Kidney (tissue), 14 donors: ENCODE measurements around the gene MRPL55. TPM values are rescaled to one million over a fixed set of nuclear protein-coding genes. Genes with fewer than 3 reads are reported as not detected.

Experiments used
- DNase-seq, 5 donors: peaks; one replicate each; pipeline ENCODE4 v3.0.0-alpha.2; 2013 to 2020
- FAIRE-seq: peaks from 2 replicates; lab custom pipeline; 2012; peaks lifted over from hg19 to GRCh38; lab: Jason Lieb, UNC
- H3K27ac ChIP-seq, 2 donors: one replicate each; pipeline ENCODE4 v1.7.0; 2013; ENCODE audit warnings: low read depth in 2 of 2, low read length in 2 of 2, inconsistent platforms in 1 of 2
- H3K27me3 ChIP-seq: one replicate; pipeline ENCODE4 v1.7.1; 2013; ENCODE audit warnings: low read length, inconsistent platforms; ENCODE audit not compliant: control insufficient read depth, insufficient read depth
- H3K36me3 ChIP-seq, 3 donors: one replicate each; pipeline versions ENCODE4 v1.7.0 to v1.7.1; 2013; ENCODE audit warnings: low read length in 3 of 3, control low read depth in 1 of 3, inconsistent platforms in 1 of 3; ENCODE audit not compliant: insufficient read depth in 3 of 3, control insufficient read depth in 2 of 3
- H3K4me1 ChIP-seq, 3 donors: one replicate each; pipeline versions ENCODE4 v1.7.0 to v1.7.1; 2013; ENCODE audit warnings: low read length in 3 of 3, inconsistent platforms in 1 of 3, low read depth in 1 of 3; ENCODE audit not compliant: control insufficient read depth in 2 of 3, insufficient read depth in 2 of 3
- H3K4me3 ChIP-seq, 3 donors: one replicate each; pipeline versions ENCODE4 v1.7.0 to v1.8.1; 2013; ENCODE audit warnings: low read length in 3 of 3, control low read depth in 1 of 3, inconsistent platforms in 1 of 3
- H3K9ac ChIP-seq, 3 donors: one replicate each; pipeline versions ENCODE4 v1.7.0 to v1.7.1; 2013; ENCODE audit warnings: low read length in 3 of 3, control low read depth in 1 of 3, inconsistent platforms in 1 of 3
- H3K9me3 ChIP-seq, 3 donors: one replicate each; pipeline versions ENCODE4 v1.7.0 to v1.7.1; 2013; ENCODE audit warnings: low read length in 3 of 3, control low read depth in 1 of 3, inconsistent platforms in 1 of 3; ENCODE audit not compliant: control insufficient read depth in 2 of 3, insufficient read depth in 1 of 3
- intact Hi-C: fragments of 100-400 bp; cut with DNase I; formaldehyde crosslinking; loops from one replicate; pipeline ENCODE4 v1.11.1; 2022
- polyA plus RNA-seq: library from polyadenylated mRNA; stranded (reverse); fragments of 350-450 nt; fragmentation: Illumina TruSeq; extraction: RNeasy Lipid Tissue Mini Kit (QIAGEN cat#74804); gene quantifications from one replicate; pipeline ENCODE4 v1.2.3, GENCODE V29; 2014; ENCODE audit warnings: low read depth, low replicate concordance; ENCODE audit not compliant: insufficient read depth
- total RNA-seq: library from RNA; stranded (reverse); fragmentation: NEBNext Ultra II Directional; extraction: Animal tissue kit (Norgen Biotek cat#: 25700); gene quantifications from one replicate; pipeline ENCODE4 v1.2.1, GENCODE V29; 2021
- TF ChIP-seq, protein P1 (sequence below): IDR thresholded peaks from 3 replicates; pipeline ENCODE4 v1.5.1; 2012; ENCODE audit warnings: mild to moderate bottlenecking, moderate library complexity, borderline replicate concordance; ENCODE audit not compliant: insufficient read depth; ENCODE audit errors: extremely low read depth
- donor health status: control.
- donor health status: control.
- donor health status: control.
- donor health status: control.
- donor health status: control.
- donor health status: DM: yes; HTN: yes; CAD: no.
- donor health status: Normal renal cell carcinoma (clear cell type).

The MRPL55 gene
- total and polyA plus RNA-seq, 2 donors from 2014 or later, result 37.8 to 141 TPM

DNA sequence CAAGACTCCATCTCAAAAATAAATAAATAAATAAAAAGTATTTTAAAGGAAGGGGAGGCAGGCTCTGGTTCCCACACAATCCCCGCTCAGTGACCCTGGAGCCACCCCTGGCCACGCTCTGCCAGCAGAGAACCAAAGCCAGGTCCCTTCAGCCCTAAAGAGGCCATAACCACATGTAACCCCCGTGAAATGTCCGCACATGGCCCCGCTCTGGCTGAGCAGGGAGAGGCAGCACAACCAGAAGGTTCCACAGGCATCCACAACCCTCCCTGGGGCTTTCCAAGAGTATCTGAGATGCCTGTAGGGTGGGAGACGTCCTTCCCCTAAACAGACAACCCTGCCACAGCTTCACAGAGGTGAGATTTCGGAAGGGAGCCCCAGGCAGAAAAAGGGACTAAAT lies 28.0 kb downstream of the MRPL55 start:
- H3K9me3 ChIP-seq, result no peaks in the 10 kb centered on the region
- H3K9ac ChIP-seq, result peak overlapping the region in 2 of 3 donors; percentile 54 to 82
- intact Hi-C loops, result no loop called here
- H3K4me3 ChIP-seq, result peak overlapping the region in 2 of 3 donors; percentile 84 to 97
- no peaks in the 10 kb centered on the region for H3K36me3 ChIP-seq
- DNase-seq (peak in 2 of 5 donors; percentile 60 to 63), FAIRE-seq (no peak)
- H3K4me1 ChIP-seq, result peaks cover 4 to 32% (median 15%) of the 10 kb centered on the region in 3 donors
- no peak overlapping the region for H3K27ac ChIP-seq
- H3K27me3 ChIP-seq, result no peaks in the 10 kb centered on the region
- TF ChIP-seq, protein P1, sequence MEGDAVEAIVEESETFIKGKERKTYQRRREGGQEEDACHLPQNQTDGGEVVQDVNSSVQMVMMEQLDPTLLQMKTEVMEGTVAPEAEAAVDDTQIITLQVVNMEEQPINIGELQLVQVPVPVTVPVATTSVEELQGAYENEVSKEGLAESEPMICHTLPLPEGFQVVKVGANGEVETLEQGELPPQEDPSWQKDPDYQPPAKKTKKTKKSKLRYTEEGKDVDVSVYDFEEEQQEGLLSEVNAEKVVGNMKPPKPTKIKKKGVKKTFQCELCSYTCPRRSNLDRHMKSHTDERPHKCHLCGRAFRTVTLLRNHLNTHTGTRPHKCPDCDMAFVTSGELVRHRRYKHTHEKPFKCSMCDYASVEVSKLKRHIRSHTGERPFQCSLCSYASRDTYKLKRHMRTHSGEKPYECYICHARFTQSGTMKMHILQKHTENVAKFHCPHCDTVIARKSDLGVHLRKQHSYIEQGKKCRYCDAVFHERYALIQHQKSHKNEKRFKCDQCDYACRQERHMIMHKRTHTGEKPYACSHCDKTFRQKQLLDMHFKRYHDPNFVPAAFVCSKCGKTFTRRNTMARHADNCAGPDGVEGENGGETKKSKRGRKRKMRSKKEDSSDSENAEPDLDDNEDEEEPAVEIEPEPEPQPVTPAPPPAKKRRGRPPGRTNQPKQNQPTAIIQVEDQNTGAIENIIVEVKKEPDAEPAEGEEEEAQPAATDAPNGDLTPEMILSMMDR, result no peak

DNA sequence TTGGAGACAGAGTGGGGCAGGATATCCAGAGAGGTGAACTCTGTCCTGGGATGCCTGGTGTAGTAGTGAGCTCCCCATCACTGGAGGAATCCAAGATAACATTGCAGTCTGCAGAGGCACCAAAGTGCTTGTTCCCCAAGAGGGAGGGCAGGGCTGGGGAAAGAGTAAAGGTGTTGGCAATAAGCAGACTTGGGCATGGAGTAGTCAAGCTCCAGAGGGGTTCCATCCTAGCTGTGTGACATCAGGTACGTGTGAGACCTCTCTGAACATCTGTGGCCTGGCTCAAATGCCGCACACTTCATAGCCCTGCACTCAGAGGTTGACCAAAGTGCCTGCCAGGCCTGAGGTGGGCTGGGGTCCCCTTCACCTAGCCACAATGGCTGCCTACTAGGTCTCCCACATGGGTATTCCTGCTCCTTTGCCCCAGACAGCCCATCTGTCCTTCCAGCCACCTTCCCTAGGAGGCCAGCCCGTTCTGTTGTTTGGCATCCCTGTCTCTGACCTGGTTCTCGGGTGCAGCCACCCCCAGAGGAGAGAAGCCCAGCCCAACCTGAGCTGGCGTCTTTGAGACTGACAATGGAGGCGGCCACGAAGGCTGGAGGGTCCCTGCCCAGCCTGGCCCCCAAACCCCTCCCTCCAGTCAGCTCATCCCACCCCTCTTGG lies 29.4 kb downstream of the MRPL55 start:
- H3K4me1 ChIP-seq, result peaks cover 0 to 18% (median 3%) of the 10 kb centered on the region in 3 donors
- H3K27ac ChIP-seq, result no peak overlapping the region
- TF ChIP-seq, protein P1, result no peak
- no peaks in the 10 kb centered on the region for H3K9me3 ChIP-seq
- no peak for FAIRE-seq
- no peaks in the 10 kb centered on the region for H3K27me3 ChIP-seq
- H3K9ac ChIP-seq, result no peak overlapping the region
- no peak overlapping the region for H3K4me3 ChIP-seq
- peak in 1 of 5 donors; percentile 32 for DNase-seq
- intact Hi-C loops, result no loop called here
- H3K36me3 ChIP-seq, result no peaks in the 10 kb centered on the region

DNA sequence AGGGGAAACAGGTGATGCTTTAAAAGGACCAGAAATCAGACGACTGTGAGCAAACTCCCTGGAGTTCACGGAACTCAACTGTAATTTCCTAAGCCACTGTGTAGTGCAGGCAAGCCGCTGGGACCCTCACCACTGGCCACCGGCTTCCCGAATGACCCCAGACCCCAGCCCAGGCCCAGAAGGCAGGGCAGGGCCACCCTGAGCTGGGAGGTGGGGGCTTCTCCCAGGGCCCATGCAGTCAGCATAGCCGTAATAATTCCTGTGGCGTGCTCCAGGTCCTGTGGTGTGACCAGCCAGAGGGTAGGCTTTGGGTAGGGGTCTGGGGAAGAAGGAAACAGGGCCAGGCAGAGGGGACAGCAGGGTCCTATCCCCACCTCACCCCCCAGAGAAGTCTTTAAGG lies 30.1 kb downstream of the MRPL55 start:
- intact Hi-C loops, result no loop called here
- no peaks in the 10 kb centered on the region for H3K9me3 ChIP-seq
- H3K27me3 ChIP-seq, result no peaks in the 10 kb centered on the region
- H3K27ac ChIP-seq, result no peak overlapping the region
- H3K9ac ChIP-seq, result no peak overlapping the region
- TF ChIP-seq, protein P1, result no peak
- H3K36me3 ChIP-seq, result no peaks in the 10 kb centered on the region
- no peak overlapping the region for H3K4me3 ChIP-seq
- FAIRE-seq (no peak), DNase-seq (peak in 2 of 5 donors; percentile 46 to 48)
- peaks cover 0 to 11% (median 0%) of the 10 kb centered on the region in 3 donors for H3K4me1 ChIP-seq
